ENCODE measurements around the gene ANGPT4.
A peak's percentile ranks its signal among the peaks of the same experiment; 100 is the strongest.
"Not testable (repeated sequence)": the region's sequence is repeated elsewhere in the genome, so short reads cannot be mapped to it uniquely, and the experiment has no call there.

The ANGPT4 gene

DNA sequence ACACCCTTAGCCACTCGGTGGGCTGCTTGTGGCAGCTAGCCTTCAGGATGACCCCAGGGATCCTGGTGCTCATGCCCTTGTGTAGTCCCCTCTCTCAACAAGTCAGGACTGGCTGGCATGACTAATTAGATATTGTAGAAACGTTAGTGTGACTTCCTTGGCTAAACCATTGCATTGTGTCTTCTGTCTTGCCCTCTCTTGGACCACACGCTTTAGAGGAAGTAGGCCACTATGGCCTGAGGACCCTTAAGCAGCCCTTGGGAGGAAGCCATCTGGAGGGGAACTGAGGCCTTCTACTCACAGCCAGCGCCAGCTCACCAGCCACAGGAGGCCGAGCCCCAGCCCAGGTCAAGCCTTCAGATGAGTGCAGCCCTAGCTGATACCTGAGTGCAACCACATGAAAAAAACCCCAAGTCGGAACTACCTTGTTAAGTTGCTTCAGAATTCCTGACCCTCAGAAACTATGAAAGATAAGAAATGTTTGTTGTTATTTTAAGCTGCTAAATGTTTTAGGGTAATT, 10.1 kb downstream of the ANGPT4 start:
- DNase-seq (ENCODE audit: low read depth in 3 of 3): no peak

DNA sequence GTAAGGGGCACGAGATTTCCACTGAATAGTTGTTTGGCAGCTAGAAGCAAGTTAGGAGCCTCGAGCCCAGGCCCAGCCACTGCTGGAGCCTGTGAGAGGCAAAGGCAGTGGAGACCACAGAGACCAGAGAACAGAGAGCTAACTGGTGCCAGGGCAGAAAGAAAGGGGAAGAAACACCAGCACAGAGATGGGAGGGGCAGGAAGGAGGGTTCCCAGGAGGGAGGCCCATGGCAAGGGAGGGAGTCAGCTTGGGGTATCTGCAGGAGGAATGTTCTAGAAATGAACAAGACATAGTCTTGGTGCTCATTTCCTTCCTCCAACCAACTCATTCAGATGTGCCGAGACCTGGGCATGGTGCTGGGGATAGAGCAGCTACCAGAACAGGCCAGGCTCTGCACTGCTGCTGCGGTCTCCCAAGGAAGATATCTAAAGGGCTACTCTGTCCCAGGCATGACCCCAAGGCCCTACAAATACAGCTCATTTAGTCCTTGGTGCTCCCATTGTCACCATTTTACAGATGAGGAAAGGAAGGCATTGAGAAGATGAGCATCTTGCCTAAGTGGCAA, 10.7 kb downstream of the ANGPT4 start:
- no peak for DNase-seq (ENCODE audit: low read depth in 3 of 3)

DNA sequence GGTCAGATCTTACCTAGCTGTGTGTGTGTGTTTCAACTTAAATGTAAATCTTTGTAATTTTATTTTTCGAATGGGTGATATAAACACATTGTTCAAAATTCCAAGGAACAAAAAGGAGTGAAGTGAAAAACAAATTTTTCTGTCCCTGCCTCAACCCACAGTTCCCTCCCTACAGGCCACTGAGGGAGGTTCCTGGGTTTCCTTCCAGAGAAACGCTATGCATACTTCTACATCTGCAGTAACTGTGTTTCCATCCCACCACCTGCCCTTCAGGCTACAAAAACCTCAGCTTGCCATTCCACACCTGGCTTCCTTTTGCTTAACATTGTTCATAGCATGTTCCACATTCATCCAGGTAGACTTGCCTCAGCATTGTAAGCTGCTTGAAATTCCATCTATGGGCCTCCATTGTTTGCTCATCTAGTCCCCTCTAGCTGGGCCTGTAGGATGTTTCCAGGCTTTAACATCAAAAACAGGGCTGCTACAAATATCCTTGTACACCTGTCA, 12.0 kb downstream of the ANGPT4 start:
- no peak for DNase-seq (ENCODE audit: low read depth in 3 of 3)

DNA sequence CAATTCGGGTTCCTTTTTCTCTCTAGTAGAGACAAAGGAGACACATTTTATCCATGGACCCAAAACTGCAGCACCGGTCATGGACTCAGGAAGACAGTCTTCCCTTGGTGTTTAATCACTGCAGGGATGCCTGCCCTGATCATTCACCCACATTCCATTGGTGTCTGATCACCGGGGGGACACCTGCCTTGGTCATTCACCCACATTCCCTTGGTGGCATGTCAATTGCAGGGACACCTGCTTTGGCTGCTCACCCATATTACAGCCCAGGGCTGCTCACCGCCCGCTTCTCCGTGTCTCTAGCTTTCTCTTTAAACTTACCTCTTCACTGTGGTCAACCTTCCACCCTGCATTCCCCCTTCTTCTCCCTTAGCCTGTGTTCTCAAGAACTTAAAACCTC, 18.7 kb downstream of the ANGPT4 start:
- not testable (repeated sequence) for DNase-seq (ENCODE audit: low read depth in 3 of 3)

DNA sequence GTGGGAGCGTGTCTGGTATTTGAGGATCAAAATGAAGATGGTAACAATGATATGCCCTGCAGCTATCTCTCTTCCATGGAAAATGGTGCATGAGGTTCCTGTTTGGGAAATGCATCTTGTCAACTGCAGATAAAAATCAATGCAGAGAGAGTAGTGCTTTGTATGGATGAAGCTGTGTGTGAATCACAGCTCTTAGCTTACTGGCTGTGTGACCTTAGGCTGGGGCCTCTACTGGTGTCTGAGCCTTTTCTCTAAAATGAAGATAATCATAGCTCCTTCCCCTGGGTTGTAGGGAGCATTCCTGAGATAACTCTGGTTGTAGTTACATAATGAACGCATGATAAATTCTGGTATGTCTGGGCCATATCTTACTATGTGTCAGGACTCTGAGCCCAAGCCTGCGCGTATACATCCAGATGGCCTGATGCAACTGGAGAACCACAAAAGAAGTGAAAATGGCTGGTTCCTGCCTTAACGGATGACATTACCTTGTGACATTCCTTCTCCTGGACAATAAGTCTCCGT, 19.6 kb downstream of the ANGPT4 start:
- no peak for DNase-seq (ENCODE audit: low read depth in 3 of 3)

DNA sequence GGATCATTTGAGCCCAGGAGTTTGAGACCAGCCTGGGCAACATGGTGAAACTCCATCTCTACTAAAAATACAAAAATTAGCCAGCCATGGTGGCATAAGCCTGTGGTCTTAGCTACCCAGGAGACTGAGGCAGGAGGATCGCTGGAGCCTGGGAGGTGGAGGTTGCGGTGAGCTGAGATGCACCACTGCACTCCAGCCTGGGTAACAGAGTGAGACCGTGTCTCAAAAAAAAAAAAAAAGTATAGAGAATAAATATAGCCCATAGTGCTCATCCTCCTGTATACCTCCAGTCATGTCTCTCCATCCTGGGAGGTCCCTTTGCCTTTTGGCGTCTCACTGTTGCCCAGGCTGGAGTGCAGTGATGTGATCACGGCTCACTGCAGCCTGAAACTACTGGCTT, 23.8 kb downstream of the ANGPT4 start:
- DNase-seq (ENCODE audit: low read depth in 3 of 3): not testable (repeated sequence)

DNA sequence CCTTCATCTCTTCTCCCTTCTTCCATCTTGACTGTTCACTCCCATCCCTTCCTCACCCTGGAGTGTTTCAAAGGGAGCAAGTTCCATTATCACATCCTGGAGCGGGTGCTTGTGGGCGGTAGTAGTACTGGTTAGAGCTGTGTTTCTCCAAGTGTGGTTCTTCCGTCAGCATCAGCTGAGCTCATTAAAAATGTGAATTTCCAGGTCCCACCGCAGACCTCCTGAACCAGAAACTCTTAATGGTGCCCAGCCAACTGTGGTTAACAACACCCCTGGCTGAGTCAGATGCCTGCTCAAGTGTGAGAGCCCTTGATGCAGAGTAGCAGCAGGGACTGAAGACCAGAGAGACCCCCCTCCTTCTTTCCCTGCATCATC, 24.4 kb downstream of the ANGPT4 start:
- DNase-seq (ENCODE audit: low read depth in 3 of 3): no peak

DNA sequence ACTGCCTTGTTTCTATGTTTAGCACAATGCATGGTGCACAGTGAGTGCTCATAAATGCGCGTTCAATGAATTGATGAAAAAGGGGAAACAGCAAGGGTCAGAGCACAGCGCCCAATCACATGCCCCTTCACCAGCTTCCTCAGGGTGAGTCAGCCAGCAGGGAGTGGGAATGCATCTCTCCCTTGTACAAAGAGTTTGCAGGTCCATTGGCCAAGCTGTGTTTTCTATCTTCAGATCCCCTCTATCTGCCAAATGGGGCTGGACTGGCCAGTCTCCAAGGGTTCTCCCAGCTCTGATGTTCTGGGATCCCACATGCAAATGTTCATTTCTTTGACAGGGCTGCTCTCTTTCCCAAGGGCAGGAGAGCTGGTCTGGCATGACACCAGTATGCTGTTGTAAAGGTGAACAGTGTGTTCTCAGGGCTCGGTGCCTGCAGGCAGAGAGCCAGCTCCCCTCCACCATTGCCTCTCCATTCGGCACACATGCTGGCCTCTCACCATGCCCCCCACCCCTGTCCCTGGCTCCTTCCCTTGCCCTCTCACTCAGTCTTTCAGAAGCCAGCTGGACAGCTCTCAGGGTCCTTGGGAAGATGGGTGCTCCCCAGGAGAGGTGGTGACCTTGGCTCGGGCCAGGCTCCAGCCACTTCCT, 25.0 kb downstream of the ANGPT4 start:
- DNase-seq (ENCODE audit: low read depth in 3 of 3): no peak

DNA sequence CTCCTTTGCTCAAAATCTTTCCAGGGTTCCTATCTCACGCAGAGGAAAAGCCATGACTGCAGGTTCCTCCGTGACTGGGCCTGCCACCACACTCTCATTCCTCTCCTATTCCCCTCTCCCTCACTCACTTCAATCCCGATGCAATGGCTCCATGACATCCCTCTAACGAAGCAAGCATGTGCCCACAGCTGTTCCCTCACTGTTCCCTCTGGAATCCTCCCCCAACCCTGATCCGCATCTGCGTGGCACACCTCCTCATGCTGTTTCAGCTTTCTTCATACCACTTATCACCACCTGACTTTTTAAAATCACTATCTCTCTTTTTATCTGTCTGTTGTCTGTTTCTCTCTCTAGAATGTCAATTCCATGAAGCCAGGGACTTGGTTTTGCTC, 25.5 kb downstream of the ANGPT4 start:
- no peak for DNase-seq (ENCODE audit: low read depth in 3 of 3)

DNA sequence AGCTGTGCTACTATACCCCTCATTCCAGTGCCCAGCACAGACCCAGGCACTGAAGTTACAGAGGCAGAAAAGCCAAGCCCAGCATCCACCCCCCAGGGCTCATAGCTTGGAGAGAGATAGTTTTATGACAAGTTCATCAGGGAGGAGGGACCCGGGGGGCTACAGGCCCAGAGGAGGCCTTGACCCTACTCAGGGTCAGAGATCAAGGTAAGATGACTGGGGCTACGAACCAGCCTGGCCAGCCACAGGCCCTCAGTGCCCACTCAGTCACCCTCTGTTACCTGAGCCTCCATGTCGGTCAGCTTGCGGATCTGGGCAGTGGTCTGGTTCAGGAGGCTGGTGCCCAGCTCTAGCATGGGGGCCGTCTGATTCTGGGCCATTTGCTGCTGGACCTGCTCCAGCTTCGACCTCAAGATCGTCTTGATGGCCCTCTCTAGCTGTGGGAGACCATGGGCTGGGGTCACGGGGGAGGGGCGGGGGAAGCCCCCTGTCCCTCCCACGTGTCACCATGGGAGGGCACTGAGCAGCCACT, 26.1 kb downstream of the ANGPT4 start:
- DNase-seq (ENCODE audit: low read depth in 3 of 3): no peak

DNA sequence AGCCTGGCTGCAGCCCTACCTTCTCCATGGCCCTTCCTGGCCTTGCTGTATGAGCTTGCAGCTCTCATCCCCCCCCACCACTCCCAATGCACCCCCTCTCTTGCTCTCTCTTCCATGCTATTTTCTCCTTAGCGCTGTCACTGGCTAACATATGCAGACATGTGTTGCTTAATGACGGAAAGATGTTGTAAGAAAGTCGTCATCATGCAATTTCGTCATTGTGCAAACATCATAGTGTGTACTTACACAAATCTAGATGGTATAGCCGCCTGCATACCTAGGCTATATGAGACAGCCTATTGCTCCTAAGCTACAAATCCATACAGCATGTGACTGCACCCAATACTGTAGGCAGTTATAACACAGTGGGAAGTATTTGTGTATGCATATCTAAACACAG, 27.0 kb downstream of the ANGPT4 start:
- DNase-seq (ENCODE audit: low read depth in 3 of 3): no peak

DNA sequence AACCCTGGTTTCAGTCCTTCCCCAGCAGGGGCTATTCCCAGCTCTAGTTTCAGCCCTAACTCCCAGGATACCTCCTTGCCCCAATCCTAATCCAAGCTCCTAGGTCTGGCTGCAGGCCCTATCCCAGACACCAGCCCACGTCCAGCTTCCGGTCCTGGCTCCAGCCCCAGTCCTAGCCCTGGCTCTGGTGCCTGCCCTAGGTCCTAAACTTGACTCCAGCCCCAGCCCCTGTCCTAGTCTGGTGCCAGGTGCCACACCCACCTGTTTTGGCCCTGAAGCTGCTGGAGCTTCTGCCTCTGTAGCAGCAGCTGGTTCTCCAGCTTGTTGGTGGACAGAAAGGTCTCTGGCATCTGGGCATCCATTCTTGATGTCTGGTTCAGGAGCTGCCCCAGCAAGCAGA, 28.1 kb downstream of the ANGPT4 start:
- no peak for DNase-seq (ENCODE audit: low read depth in 3 of 3)

DNA sequence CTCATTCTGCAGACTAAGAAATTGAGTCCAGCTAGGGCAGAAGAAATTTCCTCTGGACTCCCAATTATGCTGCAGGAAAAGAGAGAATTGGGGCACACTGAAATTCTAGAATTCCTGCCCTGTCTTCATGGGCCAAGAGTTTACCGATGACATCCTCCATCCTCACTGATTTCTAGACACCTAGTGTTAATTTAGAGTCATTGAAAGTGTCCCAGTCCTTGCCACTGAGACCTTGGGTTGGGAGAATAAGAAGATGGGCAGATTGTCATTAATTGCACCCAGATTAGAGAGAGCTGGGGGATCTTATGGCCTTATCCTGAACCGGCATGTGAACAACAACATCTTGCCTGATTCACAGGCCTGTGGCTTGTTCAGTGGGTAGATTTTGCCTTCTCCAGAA, 29.0 kb downstream of the ANGPT4 start:
- no peak for DNase-seq (ENCODE audit: low read depth in 3 of 3)

DNA sequence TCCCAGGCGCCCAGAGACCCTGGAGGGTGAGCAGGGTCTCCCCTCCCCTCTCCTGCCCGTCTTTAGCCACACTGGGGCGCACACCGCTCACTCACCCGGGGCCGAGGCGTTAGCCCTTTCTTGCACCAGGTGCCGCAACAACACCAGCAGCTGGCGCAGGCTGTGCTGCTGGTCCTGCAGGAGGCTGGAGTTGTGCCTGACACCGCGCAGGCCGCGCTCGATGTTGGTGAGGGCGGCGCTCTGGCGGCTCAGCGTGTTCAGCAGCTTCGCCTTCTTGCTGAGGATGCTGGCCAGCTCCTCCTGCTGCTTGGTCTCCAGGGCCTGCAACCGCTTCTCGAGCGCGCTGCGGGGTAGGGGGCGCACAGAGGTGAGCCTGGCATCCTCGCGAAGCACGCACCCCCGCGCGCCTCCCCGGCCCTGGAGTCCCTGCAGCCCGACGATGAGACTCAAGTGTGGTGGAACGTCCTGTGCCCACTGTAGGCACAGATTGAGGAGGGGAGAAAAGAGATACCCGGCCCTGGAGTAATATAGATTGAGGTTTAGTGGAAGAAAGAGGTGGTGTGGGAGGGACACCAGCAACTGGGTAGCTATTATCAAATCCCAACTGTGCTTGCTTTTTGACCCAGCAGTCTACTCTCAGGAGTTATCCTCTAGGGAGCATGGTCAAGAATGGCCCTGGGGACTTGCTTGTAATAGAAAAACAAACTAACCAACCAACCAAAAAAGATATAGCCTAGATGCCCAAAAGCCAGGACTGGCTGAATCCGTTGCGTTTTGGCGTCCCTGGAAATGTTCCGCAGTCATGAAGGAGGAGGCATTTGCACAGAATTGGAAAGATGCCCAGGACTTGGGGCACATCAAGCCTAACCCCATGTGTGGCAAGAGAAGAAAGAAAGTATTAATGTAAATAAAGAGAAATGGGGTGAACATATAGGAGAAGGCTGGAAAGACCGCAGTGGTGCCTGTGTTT, 30.9 kb downstream of the ANGPT4 start:
- no peak for DNase-seq (ENCODE audit: low read depth in 3 of 3)

DNA sequence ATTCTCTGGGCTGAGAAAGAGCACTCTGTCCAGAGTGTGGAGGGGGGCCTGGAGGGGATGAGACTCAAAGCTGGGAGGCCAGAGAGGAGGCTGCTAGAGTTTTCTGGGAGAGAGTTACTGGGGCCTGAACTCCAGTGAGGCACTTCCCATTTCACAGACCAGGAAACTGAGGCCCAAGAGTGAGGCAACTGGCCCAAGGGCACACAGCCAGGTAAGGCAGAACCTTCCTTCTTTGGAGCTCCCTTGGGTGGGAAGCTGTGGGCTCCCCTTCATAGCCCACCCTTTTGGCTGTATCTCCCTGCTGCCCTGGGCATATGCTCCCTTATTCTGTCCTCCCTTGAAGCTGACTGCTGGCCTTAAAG, 34.4 kb downstream of the ANGPT4 start:
- DNase-seq (ENCODE audit: low read depth in 3 of 3): no peak

DNA sequence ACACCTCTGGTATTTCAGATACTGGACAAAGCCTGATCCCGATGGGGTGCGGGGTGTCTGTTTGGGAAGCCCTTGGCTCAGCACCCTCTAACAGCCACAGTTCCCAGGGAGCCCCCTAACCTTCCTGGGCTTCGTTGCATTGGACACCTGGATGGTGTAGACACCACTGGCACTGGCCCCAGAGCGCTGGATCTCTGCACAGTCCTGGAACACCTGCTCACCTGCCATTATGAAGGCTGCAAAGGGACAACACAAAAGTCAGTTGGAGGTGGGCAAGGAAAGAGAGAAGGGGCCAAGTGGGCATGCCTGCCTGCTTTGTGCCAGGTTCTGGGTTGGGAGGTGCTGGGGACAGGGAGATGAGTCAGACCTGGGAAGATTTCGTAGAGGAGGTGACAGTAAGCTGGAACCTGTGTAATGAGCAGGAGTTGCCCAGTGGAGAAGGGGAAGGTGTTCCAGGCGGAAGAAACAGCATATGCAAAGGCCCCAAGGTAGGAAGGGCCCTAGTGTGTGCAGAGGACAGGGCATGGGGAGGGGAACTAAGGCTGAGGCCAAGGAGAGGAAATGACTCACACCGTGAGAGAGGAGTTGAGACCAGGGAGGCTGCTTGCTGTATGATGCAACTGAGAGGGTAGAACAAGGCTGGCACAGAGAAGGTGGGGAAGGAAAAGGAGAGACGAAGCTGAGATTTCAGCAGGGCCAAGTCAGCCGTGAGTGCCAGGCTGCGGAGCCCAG, 34.9 kb downstream of the ANGPT4 start:
- no peak for DNase-seq (ENCODE audit: low read depth in 3 of 3)

DNA sequence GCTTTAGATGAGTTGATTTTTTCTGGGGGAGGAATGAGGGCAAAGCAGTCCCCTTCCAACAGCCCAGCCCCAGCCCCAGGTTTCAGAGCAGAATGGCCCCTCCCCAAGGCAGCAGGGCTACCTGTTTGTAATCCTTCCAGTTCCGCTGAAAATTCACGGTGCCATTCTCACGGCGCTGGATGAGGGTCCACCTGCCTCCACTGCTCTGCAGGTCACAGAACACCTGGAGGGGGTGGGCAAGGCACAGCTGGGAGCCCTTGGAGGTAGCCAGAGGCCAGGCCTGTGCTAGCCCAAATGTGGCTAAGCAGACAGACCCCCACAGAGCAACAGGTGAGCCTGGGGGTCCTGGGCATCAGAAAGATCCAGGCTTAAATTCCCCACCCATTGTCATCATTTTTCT, 36.5 kb downstream of the ANGPT4 start:
- no peak for DNase-seq (ENCODE audit: low read depth in 3 of 3)

DNA sequence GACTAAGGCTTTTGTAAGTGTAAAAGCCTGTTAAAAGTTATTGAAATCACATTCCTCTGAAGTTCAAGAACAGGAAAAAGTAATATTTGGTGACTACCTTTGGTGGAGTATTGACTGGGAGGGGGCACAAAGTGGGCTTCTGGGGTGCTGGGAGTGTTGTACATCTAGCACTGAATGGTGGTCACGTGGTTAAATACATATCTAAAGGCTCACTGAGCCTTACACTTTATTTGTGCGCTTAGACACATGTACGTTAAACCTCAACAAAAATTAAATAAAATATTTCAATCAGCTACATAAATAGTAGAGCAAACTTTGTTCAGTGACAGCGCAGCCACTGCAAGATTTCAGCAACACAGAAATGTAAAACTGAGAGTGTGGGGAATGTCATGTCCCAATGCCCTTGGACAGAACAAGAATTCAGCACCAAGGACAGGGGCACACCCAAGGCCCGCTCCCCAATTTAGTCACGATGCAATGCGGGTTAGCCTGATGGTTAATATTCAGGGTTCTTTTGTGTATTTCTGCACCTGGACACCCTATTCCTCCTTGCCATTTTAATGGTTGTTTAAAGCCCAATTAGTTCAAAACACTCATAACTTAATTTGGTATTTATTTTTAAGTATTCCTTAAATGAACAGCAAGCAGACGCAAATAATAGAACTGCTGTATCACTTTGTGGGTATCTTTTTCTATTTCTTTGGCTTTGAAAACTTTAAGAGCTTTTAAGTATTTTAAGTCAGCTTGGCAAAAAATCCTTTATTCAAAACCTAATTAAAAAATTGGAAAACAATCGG, 37.4 kb downstream of the ANGPT4 start:
- DNase-seq (ENCODE audit: low read depth in 3 of 3): peak in 1 of 3 donors; percentile 27

DNA sequence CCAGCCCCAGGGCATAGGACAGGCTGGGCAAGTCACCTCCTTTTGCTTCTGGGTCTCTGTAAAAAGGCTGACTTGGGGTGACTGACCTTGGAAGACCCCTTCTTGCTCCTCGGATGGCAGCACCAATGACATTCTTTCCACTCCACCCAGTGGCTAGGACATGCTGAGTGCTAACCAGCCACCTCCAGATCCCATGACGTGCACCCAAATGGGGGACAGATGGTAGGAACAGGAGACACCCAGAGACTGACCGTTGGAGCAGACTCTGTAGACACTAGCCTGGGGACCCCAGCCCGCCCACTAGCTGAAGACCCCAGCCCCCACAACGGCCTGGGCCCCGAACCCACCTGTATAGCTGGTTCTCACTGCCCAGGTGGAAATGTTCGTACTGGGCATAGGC, 38.3 kb downstream of the ANGPT4 start:
- no peak for DNase-seq (ENCODE audit: low read depth in 3 of 3)

DNA sequence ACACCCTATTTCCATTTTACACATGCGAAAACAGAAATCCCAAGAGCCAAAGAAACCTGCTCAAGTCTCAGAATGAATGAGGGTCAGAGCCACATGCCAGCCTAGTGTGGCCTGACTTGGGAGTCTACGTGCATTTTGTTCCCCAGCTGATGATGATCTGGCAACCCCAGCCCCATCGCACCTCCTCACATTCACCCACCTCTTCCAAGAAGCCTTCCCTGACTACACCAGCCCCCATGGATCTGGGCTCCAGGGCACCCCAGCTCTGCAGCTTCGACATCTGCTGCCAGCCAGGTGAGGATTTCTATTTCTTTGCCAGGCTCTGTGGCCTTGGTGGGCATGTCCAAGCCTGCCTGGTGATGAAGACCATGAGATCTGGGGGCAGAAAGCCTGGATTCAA, 41.0 kb downstream of the ANGPT4 start:
- no peak for DNase-seq (ENCODE audit: low read depth in 3 of 3)
